Measurements from ENCODE around the gene MICAL3.

MICAL3 gene

GRCh38 chr22:17976121-17976520, 48.2 kb downstream of the MICAL3 start:
- no peak for DNase-seq (ENCODE audit: low read depth in 2 of 3, low spot score in 1 of 3)

GRCh38 chr22:17974703-17975372, 49.5 kb downstream of the MICAL3 start:
- DNase-seq (ENCODE audit: low read depth in 2 of 3, low spot score in 1 of 3): peak in 2 of 3 donors; percentile 9 to 25

- no peak for DNase-seq (ENCODE audit: low read depth in 2 of 3, low spot score in 1 of 3)
Measured at GRCh38 chr22:17974087-17974486, 50.3 kb downstream of the MICAL3 start.

GRCh38 chr22:17973217-17973616, 51.1 kb downstream of the MICAL3 start:
- DNase-seq (ENCODE audit: low read depth in 2 of 3, low spot score in 1 of 3): no peak

GRCh38 chr22:17972385-17973191, 51.8 kb downstream of the MICAL3 start:
- DNase-seq (ENCODE audit: low read depth in 2 of 3, low spot score in 1 of 3): no peak

- DNase-seq (ENCODE audit: low read depth in 2 of 3, low spot score in 1 of 3): no peak
Measured at GRCh38 chr22:17971711-17972110, 52.6 kb downstream of the MICAL3 start.

GRCh38 chr22:17970201-17970708, 54.1 kb downstream of the MICAL3 start:
- DNase-seq (ENCODE audit: low read depth in 2 of 3, low spot score in 1 of 3): no peak

- DNase-seq (ENCODE audit: low read depth in 2 of 3, low spot score in 1 of 3): no peak
Measured at GRCh38 chr22:17969701-17970113, 54.7 kb downstream of the MICAL3 start.

- no peak for DNase-seq (ENCODE audit: low read depth in 2 of 3, low spot score in 1 of 3)
Measured at GRCh38 chr22:17968126-17968525, 56.2 kb downstream of the MICAL3 start.

- DNase-seq (ENCODE audit: low read depth in 2 of 3, low spot score in 1 of 3): no peak
Measured at GRCh38 chr22:17966403-17966717, 58.0 kb downstream of the MICAL3 start.

- no peak for DNase-seq (ENCODE audit: low read depth in 2 of 3, low spot score in 1 of 3)
Measured at GRCh38 chr22:17965538-17966402, 58.6 kb downstream of the MICAL3 start.

- DNase-seq (ENCODE audit: low read depth in 2 of 3, low spot score in 1 of 3): no peak
Measured at GRCh38 chr22:17964643-17965042, 59.7 kb downstream of the MICAL3 start.

GRCh38 chr22:17964156-17964555, 60.2 kb downstream of the MICAL3 start:
- DNase-seq (ENCODE audit: low read depth in 2 of 3, low spot score in 1 of 3): no peak

- DNase-seq (ENCODE audit: low read depth in 2 of 3, low spot score in 1 of 3): no peak
Measured at GRCh38 chr22:17963015-17963414, 61.3 kb downstream of the MICAL3 start.

- DNase-seq (ENCODE audit: low read depth in 2 of 3, low spot score in 1 of 3): no peak
Measured at GRCh38 chr22:17962168-17962567, 62.2 kb downstream of the MICAL3 start.

- no peak for DNase-seq (ENCODE audit: low read depth in 2 of 3, low spot score in 1 of 3)
Measured at GRCh38 chr22:17961446-17961729, 63.0 kb downstream of the MICAL3 start.

- no peak for DNase-seq (ENCODE audit: low read depth in 2 of 3, low spot score in 1 of 3)
Measured at GRCh38 chr22:17960695-17961445, 63.5 kb downstream of the MICAL3 start.

GRCh38 chr22:17960011-17960410, 64.3 kb downstream of the MICAL3 start:
- DNase-seq (ENCODE audit: low read depth in 2 of 3, low spot score in 1 of 3): no peak

GRCh38 chr22:17958166-17958565, 66.2 kb downstream of the MICAL3 start:
- no peak for DNase-seq (ENCODE audit: low read depth in 2 of 3, low spot score in 1 of 3)

- no peak for DNase-seq (ENCODE audit: low read depth in 2 of 3, low spot score in 1 of 3)
Measured at GRCh38 chr22:17957693-17958092, 66.7 kb downstream of the MICAL3 start.

- DNase-seq (ENCODE audit: low read depth in 2 of 3, low spot score in 1 of 3): no peak
Measured at GRCh38 chr22:17957204-17957603, 67.2 kb downstream of the MICAL3 start.

Data from stimulated activated CD4-positive, alpha-beta T cell treated with anti-CD3 and anti-CD28 coated beads, Interleukin-12 subunit alpha, Interleukin-12 subunit beta, amount 100 ng/mL, for 48 hours (primary cell).